Upper lobe of left lung (tissue), 4 donors: ENCODE results near the gene STARD10.

Source experiments
- CTCF ChIP-seq, 6 experiments: fragments of 450-650 bp in 4 of 6; fragments of 200-600 bp in 2 of 6; sonication (generic) in 2 of 6; IDR thresholded peaks; one replicate each; pipeline ENCODE4 v1.5.1; 2016 to 2019; ENCODE audit warnings: antibody characterized with exemption in 6 of 6
- POLR2A ChIP-seq, 4 donors: fragments of 450-650 bp; IDR thresholded peaks; one replicate each; pipeline ENCODE4 v1.5.1; 2016 to 2017; ENCODE audit warnings: antibody characterized with exemption in 4 of 4, mild to moderate bottlenecking in 2 of 4
- POLR2AphosphoS5 ChIP-seq, 2 donors: sonication (generic); formaldehyde crosslinking; IDR thresholded peaks; one replicate each; pipeline ENCODE4 v1.5.1; 2017; ENCODE audit warnings: antibody characterized with exemption in 2 of 2

- TF ChIP-seq POLR2A (IDR thresholded peaks at IDR 0.05): no peak
- TF ChIP-seq CTCF (IDR thresholded peaks at IDR 0.05): no peak
- TF ChIP-seq POLR2AphosphoS5 (IDR thresholded peaks at IDR 0.05): no peak
Observed at GRCh38 chr11:72799441-72799840, 5.6 kb upstream of the STARD10 start.
